Thoracic aorta (tissue), 2 donors: ENCODE results near the gene NRXN3. TPM values are rescaled to one million over a fixed set of nuclear protein-coding genes. Genes with fewer than 3 reads are reported as not detected.

Experiments
- ATAC-seq: fragments of 150-250 bp; one replicate; pipeline ENCODE4 v1.8.0; 2017; ENCODE audit warnings: low read depth; ENCODE audit not compliant: insufficient number of reproducible peaks, low FRiP score
- DNase-seq: peaks from one replicate; pipeline ENCODE4 v3.0.0-alpha.2; 2020; ENCODE audit warnings: low spot score
- H3K27ac ChIP-seq, 2 donors: fragments of 200-600 bp; sonication (generic); 1 replicate in 1 of 2; 2 replicates in 1 of 2; pipeline ENCODE4 v1.5.1; 2016; ENCODE audit warnings: mild to moderate bottlenecking in 2 of 2, moderate library complexity in 2 of 2
- H3K27me3 ChIP-seq: fragments of 200-600 bp; sonication (generic); replicated peaks from 2 replicates; pipeline ENCODE4 v1.6.0; 2016; ENCODE audit warnings: mild to moderate bottlenecking; ENCODE audit not compliant: insufficient read depth
- H3K36me3 ChIP-seq: fragments of 200-600 bp; sonication (generic); one replicate; pipeline ENCODE4 v1.5.1; 2016
- H3K4me1 ChIP-seq, 2 donors: fragments of 200-600 bp; sonication (generic); 1 replicate in 1 of 2; 2 replicates in 1 of 2; pipeline versions ENCODE4 v1.5.1 to v1.6.0; 2016; ENCODE audit warnings: low read depth in 2 of 2, mild to moderate bottlenecking in 1 of 2; ENCODE audit not compliant: control insufficient read depth in 1 of 2
- H3K4me3 ChIP-seq: fragments of 200-600 bp; sonication (generic); 2 replicates; pipeline ENCODE4 v1.5.1; 2016; ENCODE audit warnings: mild to moderate bottlenecking
- H3K9me3 ChIP-seq: fragments of 200-600 bp; sonication (generic); 2 replicates; pipeline ENCODE4 v1.5.1; 2016
- CTCF ChIP-seq: fragments of 200-600 bp; sonication (generic); IDR thresholded peaks from one replicate; pipeline ENCODE4 v1.5.1; 2019; ENCODE audit warnings: antibody characterized with exemption
- total RNA-seq, 2 donors: library from RNA; depleted of rRNA; stranded (reverse); fragments of >200 nt; gene quantifications; one replicate each; pipeline versions ENCODE4 v1.1.0 to v1.2.3, GENCODE V29; 2016

NRXN3 gene
- total RNA-seq, 2 donors from 2014 or later, result 5.6 to 33.3 TPM

- Histone ChIP-seq H3K36me3 (no peaks in the 10 kb centered on the region), H3K4me3 (no peak overlapping the region), H3K27ac (no peak overlapping the region), H3K27me3 (no peaks in the 10 kb centered on the region), H3K4me1 (no peaks in the 10 kb centered on the region), H3K9me3 (no peaks in the 10 kb centered on the region)
- TF ChIP-seq CTCF, result no peak
- ATAC-seq (no peak), DNase-seq (no peak)
Observed at GRCh38 chr14:79186523-79186922, 1016.4 kb downstream of the NRXN3 start.

GRCh38 chr14:79193689-79194477, 1023.7 kb downstream of the NRXN3 start:
- H3K36me3 ChIP-seq, result no peaks in the 10 kb centered on the region
- H3K9me3 ChIP-seq, result no peaks in the 10 kb centered on the region
- no peak for TF ChIP-seq CTCF
- no peak overlapping the region for H3K27ac ChIP-seq
- no peaks in the 10 kb centered on the region for H3K27me3 ChIP-seq
- ATAC-seq (no peak), DNase-seq (no peak)
- no peak overlapping the region for H3K4me3 ChIP-seq
- no peaks in the 10 kb centered on the region for H3K4me1 ChIP-seq

- no peaks in the 10 kb centered on the region for H3K4me1 ChIP-seq
- no peak for ATAC-seq
- H3K4me3 ChIP-seq, result no peak overlapping the region
- no peak for DNase-seq
- no peak overlapping the region for H3K27ac ChIP-seq
- no peaks in the 10 kb centered on the region for H3K36me3 ChIP-seq
- no peaks in the 10 kb centered on the region for H3K27me3 ChIP-seq
- TF ChIP-seq CTCF, result no peak
- H3K9me3 ChIP-seq, result no peaks in the 10 kb centered on the region
Observed at GRCh38 chr14:79196216-79196615, 1026.0 kb downstream of the NRXN3 start.

GRCh38 chr14:79197516-79197915, 1027.3 kb downstream of the NRXN3 start:
- Histone ChIP-seq H3K36me3 (no peaks in the 10 kb centered on the region), H3K27ac (no peak overlapping the region), H3K27me3 (no peaks in the 10 kb centered on the region), H3K4me3 (no peak overlapping the region), H3K9me3 (no peaks in the 10 kb centered on the region), H3K4me1 (no peaks in the 10 kb centered on the region)
- ATAC-seq, result no peak
- no peak for DNase-seq
- no peak for TF ChIP-seq CTCF

GRCh38 chr14:79199217-79199616, 1029.0 kb downstream of the NRXN3 start:
- TF ChIP-seq CTCF, result no peak
- Histone ChIP-seq H3K27me3 (no peaks in the 10 kb centered on the region), H3K36me3 (no peaks in the 10 kb centered on the region), H3K4me1 (no peaks in the 10 kb centered on the region), H3K4me3 (no peak overlapping the region), H3K27ac (no peak overlapping the region), H3K9me3 (no peaks in the 10 kb centered on the region)
- ATAC-seq, result no peak
- no peak for DNase-seq
